Measurements from ENCODE around the gene BABAM2. TPM values are rescaled to one million over a fixed set of nuclear protein-coding genes. Genes with fewer than 3 reads are reported as not detected.

BABAM2 gene
- total and polyA plus RNA-seq, 8 donors = 27.1 to 49.2 (median 28.4) TPM

GRCh38 chr2:28357948-28358667 lies 467.6 kb downstream of the BABAM2 start:
- Histone ChIP-seq H3K27me3 (no peaks in the 10 kb centered on the region), H3K4me1 (peaks cover 12 to 44% of the 10 kb centered on the region in 2 donors), H3K9me3 (no peaks in the 10 kb centered on the region), H3K4me3 (no peak overlapping the region), H3K27ac (no peak overlapping the region), H3K36me3 (no peaks in the 10 kb centered on the region)
- intact Hi-C loops (cut with DNase I) = no loop called here
- no peak for TF ChIP-seq CTCF (IDR thresholded peaks at IDR 0.05)
- DNase-seq (no peak), ATAC-seq (no peak)

- intact Hi-C loops (cut with DNase I) = no loop called here
- no peak overlapping the region for H3K4me3 ChIP-seq
- ATAC-seq = no peak
- H3K27me3 ChIP-seq = no peaks in the 10 kb centered on the region
- no peak for TF ChIP-seq CTCF (IDR thresholded peaks at IDR 0.05)
- no peaks in the 10 kb centered on the region for H3K36me3 ChIP-seq
- no peak for DNase-seq
- H3K4me1 ChIP-seq = peaks cover 12 to 44% of the 10 kb centered on the region in 2 donors
- no peaks in the 10 kb centered on the region for H3K9me3 ChIP-seq
- H3K27ac ChIP-seq = peak overlapping the region in 1 of 2 donors; percentile 80
These were observed 468.2 kb downstream of the BABAM2 start for GRCh38 chr2:28358668-28359201.

GRCh38 chr2:28359222-28360057 lies 468.9 kb downstream of the BABAM2 start:
- Histone ChIP-seq H3K36me3 (no peaks in the 10 kb centered on the region), H3K9me3 (no peaks in the 10 kb centered on the region), H3K27ac (peak overlapping the region in 1 of 2 donors; percentile 80), H3K27me3 (no peaks in the 10 kb centered on the region), H3K4me1 (peaks cover 12 to 44% of the 10 kb centered on the region in 2 donors), H3K4me3 (no peak overlapping the region)
- peak in 3 of 4 donors; percentile 55 to 87 (median 80) for DNase-seq
- intact Hi-C loops (cut with DNase I) = no loop called here
- peak; percentile 59 for ATAC-seq
- no peak for TF ChIP-seq CTCF (IDR thresholded peaks at IDR 0.05)

- Histone ChIP-seq H3K27ac (peak overlapping the region in 1 of 2 donors; percentile 80), H3K27me3 (no peaks in the 10 kb centered on the region), H3K4me1 (peaks cover 12 to 47% of the 10 kb centered on the region in 2 donors), H3K4me3 (no peak overlapping the region), H3K36me3 (no peaks in the 10 kb centered on the region), H3K9me3 (no peaks in the 10 kb centered on the region)
- TF ChIP-seq CTCF (IDR thresholded peaks at IDR 0.05) = no peak
- intact Hi-C loops (cut with DNase I) = no loop called here
- no peak for ATAC-seq
- no peak for DNase-seq
These were observed 469.7 kb downstream of the BABAM2 start for GRCh38 chr2:28360058-28360717.

Data from left lung (tissue), 10 donors.